Activated CD4-positive, alpha-beta T cell treated with anti-CD3 and anti-CD28 coated beads for 1 hour (primary cell): Measurements from ENCODE around the gene DDX52.
"Not testable (repeated sequence)": the region's sequence is repeated elsewhere in the genome, so short reads cannot be mapped to it uniquely, and the experiment has no call there.

ENCODE experiments used
- DNase-seq: peaks from one replicate; pipeline ENCODE4 v3.0.0-alpha.2; 2020

The DDX52 gene, protein sequence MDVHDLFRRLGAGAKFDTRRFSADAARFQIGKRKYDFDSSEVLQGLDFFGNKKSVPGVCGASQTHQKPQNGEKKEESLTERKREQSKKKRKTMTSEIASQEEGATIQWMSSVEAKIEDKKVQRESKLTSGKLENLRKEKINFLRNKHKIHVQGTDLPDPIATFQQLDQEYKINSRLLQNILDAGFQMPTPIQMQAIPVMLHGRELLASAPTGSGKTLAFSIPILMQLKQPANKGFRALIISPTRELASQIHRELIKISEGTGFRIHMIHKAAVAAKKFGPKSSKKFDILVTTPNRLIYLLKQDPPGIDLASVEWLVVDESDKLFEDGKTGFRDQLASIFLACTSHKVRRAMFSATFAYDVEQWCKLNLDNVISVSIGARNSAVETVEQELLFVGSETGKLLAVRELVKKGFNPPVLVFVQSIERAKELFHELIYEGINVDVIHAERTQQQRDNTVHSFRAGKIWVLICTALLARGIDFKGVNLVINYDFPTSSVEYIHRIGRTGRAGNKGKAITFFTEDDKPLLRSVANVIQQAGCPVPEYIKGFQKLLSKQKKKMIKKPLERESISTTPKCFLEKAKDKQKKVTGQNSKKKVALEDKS

DNA sequence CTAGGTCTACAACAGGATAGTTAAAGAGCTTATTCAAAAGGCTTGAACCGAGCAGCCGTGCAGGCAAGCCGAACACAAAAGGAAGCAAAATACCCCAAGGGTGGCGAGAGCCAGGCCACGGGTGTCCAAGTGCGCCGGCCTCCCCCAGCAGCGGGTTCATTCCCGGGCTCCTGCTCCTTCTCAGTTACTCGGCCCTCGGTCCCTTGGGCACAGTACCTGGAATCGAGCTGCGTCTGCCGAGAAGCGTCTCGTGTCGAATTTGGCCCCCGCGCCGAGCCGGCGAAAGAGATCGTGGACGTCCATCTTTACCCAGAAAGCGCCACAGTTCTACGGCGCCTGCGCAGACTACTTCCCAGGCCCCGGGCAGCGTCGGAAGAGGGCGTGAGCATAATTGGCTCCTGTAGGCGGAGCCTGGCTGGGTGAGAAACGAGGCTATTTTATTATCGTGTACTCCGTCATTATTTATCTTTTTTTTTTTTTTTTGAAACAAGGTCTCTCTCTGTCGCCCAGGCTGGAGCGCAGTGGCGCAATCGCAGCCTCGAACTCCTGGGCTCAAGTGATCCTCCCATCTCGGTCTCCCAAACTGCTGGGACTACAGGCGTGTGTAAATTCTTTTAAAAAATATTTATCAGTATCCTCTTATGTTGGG, at the start of gene DDX52:
Gene DDX52 (minus strand): TSS at position 329 of the 649 bp plus-strand sequence. CDS start 26 bp downstream, at position 303.
- peak; percentile 82 for DNase-seq

DNA sequence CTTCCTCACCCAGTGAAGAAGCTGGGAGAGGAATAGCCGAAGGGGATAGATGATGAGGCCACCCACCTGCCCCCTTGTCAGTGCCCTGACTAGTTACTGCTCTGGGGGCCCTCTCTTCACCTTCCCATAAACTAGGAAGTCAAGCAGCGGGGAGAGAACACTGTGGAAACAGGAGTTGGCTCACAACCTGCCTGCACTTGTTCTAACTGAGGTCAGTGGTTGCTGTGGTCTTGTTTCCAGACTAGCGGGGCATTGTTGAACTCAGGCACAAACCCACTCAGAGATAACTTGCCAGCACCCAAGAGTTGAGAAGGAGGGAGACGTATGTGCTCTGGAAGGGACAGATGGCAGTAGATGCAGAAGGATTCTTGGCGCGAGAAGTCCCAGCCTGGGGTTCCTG, 48.6 kb upstream of the DDX52 start:
- no peak for DNase-seq

DNA sequence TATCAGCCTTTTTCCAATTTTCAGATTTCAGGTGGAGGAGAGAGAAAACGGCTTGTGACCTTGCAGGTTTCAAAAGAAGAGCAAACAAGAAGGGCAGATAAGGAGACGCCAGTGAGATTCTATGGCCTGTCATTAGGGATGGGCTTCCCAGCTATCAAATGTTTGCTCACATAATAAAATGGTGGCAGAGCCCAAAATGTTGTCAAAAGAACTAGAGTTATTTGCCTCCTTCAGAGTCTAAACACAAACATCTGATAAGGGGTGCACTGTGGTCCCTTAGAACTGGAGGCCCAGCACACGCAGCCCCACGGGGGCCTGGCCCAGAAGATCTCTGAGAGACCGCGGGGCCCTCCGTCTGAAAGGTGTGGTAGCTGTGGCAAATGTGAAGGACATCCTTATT, 46.1 kb upstream of the DDX52 start:
- DNase-seq: no peak

DNA sequence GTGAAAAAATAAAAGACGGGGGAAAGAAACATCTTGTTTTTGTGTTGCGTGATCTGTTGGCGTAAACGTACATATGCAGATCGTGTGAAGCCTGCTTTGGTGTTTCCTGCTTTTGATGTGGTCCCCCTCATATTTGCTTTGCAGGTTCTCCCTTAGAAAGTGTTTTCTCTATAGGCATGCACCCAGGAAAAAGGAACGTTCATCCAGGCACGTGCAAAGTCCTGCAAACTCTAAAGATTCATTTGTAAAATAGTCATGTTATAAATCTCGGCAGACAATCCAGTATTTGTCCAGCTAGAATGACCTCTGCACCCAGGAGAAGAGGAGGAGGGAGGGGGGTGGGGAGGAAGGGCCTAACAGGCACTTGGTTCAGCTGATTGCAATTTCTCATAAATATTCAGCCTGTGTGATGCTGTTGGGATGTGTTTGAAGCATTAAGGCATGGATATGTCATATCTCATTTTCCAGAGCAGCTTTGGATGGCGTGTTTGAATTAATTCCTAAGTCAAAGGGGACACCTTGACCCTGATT, 40.3 kb upstream of the DDX52 start:
- no peak for DNase-seq

DNA sequence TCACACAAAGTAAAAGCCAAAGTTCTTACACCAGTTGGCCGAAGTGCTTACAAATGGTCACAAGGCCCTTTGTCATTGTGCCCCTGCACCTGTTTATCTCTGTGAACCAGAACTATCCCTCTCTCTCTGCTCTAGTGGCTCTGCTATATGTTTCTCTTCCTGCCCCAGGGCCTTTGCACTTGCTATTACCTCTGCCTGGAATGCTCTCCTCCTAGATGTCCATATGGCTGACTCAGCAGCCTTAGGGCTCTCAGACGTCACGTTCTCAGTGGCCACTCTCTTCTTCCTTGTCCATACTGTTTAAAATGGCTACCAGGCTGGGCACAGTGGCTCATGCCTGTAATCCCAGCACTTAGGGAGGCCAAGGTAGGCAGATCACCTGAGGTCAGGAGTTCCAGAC, 38.8 kb upstream of the DDX52 start:
- no peak for DNase-seq

DNA sequence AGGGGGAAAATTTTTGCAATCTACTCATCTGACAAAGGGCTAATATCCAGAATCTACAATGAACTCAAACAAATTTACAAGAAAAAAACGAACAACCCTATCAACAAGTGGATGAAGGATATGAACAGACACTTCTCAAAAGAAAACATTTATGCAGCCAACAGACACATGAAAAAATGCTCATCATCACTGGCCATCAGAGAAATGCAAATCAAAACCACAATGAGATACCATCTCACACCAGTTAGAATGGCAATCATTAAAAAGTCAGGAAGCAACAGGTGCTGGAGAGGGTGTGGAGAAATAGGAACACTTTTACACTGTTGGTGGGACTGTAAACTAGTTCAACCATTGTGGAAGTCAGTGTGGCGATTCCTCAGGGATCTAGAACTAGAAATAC, 36.7 kb upstream of the DDX52 start:
- DNase-seq: not testable (repeated sequence)

DNA sequence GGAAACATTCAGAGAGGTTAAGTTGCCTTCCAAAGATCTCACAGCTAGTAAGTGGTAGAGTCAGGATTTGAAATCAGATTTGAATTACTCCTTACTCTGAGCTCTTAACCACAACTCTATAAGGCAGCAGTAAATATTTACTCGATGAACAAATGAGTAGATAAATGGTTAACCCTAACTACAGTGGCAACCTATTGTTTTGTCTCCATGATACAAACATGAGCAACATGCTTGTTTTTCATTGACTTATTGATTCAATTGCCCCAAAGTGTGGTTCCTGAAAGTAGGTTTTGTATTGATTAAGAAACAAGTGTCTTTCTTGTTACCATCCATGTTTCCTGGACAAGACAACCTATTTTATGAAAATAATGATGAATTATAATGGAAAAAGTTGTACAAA, 34.8 kb upstream of the DDX52 start:
- DNase-seq: no peak

DNA sequence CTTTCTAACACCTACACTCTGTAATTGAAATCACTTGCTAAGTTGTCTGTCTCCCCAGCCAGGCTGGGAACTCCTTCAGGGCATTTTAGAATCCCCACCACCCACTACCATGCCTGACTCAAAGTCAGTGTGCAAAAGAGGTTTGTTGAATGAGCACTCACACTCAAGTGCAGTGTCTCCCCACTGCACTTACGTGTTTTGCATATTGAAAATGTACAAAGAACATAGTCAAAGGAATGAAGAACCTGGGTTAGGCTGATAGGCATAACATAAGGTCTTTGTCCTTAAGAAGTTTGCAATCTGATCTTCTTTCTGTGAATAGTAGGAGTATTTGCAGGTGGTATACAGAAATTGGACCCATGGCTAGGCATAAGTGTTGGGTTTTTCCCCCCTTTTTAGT, 33.8 kb upstream of the DDX52 start:
- DNase-seq: no peak

DNA sequence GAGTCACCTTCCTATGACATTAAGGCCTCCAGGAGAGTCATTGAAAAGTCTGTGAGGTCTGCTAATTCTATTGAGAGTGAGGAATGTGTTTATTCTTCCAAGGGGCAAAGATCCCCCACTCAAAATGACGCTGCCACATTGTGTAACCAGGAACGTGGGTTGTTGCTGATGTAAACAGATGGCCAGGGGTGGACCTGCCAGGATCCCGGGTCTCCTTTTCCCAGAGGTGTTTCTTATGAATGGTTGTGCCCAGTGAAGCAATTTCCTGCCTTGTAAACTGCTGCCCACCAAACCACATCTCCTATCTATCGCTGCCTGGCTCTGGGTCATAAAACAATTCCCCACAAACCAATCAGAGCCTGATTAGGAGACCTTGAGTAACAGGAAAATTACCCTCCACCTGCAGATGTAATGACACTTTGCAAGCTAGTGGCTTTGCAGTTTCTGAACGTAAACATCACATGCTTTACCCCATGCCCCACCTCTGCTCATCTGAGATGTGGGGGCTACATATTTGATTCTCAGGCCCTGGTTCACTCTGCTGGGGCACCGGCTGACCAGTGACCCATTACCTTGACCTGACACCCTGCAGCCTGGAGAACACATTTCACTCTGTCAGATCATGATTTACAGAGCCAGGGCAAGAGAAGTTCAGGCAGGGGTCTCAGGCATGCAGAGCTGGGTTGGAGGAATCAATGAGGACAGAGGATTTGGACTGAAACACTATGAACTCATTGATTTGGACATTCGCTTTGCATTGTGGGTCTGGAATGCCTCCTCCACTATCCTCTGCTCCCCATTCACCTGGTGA, 33.1 kb upstream of the DDX52 start:
- DNase-seq: no peak

DNA sequence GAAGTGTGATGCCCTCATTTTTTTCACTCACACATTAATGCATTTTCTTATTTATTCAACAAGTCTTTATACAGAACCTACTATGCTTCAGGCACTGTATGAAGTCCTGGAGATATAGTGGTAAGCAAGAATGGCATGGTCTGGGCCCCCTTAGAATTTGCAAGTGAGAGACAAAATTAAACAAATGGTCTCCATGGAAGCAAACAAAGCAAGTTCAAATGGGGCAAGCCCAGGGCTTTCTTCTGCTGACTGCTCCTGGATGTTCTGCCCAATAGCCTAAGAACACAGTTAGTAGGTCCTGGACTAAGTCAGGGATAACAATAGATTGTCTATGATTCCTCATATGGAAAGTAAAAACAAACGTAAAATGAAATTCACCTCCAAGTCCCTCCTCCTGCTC, 31.3 kb upstream of the DDX52 start:
- no peak for DNase-seq

DNA sequence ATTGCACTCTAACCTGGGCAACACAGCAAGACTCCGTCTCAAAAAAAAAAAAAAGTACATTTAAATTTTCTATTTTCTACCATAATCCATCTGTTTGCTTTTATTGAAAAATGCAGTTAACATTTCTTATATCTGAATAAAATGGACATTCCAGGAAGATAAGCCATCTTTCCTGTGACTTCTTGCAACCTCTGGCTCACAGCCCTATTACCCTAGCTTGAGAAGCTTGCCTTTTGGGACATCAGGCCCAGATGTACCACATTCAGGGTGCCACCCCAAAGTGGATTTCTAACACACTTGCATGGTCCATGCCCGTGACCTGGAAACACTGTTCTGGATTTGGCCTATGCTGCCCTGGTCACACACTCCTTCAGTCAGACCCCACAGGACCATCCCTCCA, 30.1 kb upstream of the DDX52 start:
- no peak for DNase-seq

DNA sequence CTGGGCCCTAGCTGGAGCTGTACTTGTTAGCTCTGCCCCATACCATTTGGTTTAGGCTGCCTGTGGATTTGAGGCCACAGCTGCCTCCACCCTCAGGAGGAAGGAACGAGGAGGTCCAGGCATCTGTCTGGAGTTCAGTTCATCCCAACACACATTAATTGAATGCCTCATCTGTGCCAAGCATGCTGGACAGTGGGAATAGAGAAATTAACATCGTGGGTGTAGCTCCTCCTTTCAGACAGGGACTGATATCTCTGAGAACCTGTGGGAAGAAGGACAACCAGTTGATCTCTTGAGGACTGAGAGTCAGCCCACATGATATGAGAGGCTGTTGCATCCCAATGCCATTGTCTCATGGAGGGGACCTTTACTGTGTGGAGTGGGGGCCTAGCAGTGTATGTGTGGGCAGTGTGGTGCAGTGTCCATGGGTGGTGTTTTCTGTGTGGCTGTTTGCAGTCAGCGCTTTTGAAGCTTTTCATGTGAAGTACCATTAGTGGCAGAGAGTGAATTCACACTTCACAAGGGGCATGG, 29.4 kb upstream of the DDX52 start:
- DNase-seq: no peak

DNA sequence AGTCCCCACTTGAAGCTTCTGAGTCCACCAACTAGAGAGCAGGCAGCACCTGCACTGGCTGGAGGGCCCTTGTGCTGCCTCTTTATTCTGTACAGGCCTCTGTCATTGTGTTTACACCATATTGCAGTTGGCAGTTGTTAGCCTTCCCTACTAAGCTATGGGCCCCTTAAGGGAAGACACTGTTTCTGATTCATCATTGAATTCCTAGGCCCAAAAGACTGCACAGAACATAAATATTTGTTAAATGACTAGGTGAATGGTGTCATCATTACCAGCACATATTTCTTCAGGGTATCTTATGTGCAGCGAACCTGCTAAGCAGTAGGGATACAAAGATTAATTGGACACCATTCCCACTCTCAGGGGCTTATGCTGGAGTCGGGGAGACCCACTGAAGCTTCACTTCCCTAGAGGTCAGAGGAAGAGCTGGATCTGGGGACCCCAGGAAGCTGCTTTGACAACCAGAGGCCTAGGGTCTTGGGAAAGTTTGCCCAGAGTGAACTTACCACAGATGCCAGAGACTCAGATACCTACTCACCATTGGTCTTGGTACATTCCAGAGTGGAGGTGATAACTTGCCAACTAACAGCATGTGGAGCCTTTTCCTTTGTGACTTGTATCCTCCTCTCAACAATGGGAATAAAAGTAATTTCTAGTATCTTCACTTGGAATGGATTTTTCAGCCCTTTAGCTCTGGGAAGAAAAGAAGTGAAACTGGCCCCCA, 28.7 kb upstream of the DDX52 start:
- no peak for DNase-seq

DNA sequence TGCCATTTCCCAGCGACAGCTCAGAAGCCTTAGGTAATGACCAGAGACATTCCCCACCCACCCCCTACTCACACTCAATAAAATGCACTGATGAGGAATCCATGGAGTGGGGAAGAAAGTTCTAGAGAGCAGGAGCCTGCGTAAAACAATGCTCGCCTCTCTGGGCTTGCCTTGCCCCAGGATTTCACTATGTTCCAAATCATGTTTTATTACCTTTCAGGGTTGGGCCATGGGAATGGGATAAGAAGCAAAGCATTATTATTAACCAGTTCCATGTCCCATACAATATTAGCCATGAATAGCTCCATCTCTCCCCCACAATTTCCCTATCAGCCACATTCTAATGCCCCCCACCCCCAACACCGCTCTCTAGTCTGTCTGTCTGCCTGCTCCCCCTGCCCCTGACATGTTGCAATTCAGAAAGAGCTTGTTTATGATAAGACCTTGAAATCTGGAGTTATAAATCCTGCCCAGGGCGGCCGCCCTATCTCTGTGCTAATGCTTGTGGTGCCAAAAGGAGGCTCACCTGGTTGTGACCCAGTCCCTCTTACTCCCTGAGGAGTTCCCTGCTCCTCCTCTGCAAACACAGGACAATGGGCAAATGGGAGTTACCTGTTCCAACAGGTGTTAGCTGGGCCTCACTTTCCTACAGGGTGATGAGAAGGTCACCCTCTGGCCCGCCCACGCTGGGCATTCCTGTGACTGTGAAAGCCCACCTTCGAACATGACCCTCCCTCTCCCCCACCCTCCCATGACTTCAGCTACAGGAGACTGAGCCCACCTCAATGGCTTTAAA, 28.0 kb upstream of the DDX52 start:
- no peak for DNase-seq

DNA sequence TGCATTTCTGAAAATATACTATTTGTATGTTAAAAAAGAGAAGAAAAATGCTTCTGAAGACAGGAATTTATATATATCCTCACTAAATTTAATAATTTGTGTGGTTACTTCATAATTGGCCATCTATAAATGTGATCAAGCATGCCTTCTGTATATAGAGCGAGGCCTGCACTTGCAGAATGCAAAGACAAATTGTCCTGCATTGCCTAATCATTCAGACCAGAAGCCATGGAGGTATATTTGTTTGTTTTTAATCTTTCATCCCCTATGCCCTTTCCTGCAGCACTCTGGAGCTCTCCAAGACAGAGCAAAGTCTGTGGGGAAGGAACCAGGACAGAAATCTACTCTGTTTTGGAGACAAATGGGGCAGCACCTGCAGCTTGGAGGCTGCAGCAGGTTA, 23.8 kb upstream of the DDX52 start:
- DNase-seq: no peak

DNA sequence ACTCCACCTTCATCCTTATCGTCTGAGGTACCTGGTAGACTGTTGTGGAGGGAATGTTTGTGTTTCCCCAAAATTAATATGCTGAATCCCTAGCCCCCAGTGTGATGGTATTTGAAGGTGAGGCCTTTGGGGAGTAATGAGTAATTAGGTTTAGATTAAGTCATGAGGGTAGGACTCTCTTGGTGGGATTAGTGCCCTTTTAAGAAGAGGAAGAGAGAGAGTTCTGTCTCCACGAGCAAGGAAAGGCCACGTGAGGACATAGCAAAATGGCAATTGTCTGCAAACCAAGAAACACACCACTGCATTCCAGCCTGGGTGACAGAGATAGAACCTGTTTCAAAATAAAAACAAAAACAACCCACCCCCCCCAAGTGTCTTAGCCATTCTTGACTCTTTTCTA, 21.0 kb upstream of the DDX52 start:
- no peak for DNase-seq

DNA sequence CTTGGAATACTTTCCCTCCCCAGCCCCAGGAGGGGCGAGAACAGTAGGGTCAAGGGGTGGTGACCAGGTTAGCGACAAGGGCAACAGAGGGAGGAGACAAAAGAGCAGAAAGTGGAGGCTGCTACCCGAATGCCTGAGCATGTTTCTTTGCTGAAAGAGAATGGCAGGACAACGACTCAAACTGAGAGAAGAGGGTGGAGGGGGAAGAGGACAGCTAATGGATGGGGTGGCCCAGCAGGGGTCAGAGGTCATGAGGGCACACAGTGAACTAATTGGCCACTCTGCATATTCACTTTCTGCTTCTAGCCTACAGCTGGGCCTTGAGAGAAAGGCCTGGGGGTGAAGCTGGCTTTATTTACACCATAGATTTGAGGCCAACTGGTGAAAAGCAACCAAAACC, 19.1 kb upstream of the DDX52 start:
- DNase-seq: no peak

DNA sequence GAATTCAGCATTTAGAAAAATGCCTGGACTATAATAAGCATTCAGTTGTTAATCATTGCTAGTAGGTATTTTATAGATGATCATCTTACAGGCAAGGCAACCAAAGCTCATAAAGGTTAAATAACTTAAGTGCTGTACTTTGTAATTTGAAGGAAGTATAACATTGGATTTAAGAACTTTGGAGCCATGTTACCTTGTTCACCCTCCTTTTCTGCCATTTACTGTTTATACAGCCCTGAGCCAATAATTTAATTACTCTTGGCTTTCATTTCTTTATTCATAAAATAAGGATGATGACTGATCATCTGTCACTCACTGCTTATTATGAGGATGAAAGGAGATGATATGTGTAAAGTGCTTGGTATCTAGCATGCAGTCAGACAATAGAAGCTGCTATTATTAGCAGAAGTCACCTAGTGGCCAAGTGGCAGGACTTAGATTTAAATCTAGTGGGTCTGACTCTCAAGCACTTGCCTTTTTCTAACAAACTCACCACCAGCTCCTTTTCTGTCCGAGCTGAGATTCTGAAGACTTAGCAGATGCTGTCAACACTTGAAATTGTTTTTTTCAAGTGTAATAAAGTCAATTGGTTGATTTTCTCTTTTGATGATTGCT, 18.3 kb upstream of the DDX52 start:
- no peak for DNase-seq

DNA sequence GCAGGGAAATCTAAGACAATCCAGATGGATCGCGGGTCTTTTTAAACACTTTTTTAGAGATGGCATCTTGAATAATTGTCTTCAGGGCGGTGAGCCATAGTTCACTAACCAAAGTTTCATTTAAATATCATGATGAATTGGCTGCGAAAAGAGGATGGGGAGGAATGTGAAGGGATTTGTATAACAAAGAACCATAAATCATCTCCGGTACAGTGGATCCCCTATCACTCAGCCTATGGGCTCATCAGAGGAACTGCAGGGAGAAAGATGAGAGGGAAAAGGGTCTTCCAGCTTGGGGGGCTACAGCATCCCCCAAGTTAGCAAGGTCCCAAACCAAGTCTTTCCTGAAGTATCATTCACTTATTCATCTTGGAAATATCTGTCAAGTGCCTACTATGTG, 16.7 kb upstream of the DDX52 start:
- no peak for DNase-seq

DNA sequence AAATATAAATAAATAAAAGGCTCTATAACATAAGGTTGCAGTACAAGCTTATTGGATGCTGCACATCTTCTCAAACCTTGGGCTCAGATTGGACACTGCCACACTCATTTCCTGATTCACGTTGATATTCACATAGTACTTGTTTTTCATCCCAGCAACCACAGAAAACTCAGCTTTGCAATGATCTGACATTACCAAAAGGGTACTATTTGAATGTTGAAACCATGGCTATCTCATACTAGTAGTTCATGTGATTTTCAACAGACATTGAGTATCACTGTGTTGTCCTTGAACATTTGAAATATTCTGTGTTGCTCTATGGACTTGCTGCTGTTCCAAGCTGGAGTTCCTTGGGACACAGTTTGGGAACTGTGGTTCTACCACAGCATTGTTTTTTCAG, 14.0 kb upstream of the DDX52 start:
- DNase-seq: no peak

DNA sequence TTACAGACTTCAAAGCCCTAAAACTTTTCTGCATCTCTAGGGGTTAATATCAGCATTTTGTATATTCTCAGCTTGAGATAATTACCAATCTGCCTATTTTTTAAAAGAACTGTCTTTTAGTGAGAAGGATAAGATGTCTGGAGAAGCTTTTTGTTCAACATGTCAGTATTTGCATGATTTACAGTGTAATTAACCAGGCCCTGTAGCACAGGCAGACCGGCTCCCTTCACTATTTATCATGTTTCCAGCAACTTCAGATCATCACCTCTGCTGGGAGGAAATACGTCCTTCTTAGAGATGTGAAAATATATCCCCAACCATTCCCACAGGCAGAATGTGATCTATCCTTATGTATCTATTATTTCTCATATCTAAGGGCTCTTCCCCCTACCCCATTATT, 8.6 kb upstream of the DDX52 start:
- no peak for DNase-seq
